Measurements from ENCODE around the gene LBHD2.
A peak's percentile ranks its signal among the peaks of the same experiment; 100 is the strongest.

LBHD2 gene

DNA sequence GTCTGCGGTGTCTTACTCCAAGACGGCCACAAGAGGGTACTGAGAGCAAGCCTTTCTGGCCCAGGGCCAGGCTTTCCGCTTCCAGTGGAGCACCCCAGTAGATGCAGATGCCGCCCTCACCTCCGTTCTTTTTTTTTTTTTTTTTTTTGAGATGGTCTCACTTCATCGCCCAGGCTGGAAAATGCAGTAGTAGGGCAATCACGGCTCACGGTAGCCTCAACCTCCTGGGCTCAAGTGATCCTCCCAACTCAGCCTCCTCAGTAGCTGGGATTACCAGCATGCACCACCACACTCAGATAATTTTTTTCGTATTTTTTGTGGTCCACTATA is 5.6 kb upstream of the LBHD2 start:
- ChIA-PET CTCF (interaction anchor here (0.6 to 1.4 kb wide), 9 partner anchors 9 to 463 kb away, joined by 3 to 7 read pairs (median 3); no protein-coding TSS in a partner anchor), POLR2A (ENCODE audit: low non-redundant PET) (no interaction called here)
- peak; percentile 72 for DNase-seq (ENCODE audit: low spot score)
- TF ChIP-seq, protein P1, sequence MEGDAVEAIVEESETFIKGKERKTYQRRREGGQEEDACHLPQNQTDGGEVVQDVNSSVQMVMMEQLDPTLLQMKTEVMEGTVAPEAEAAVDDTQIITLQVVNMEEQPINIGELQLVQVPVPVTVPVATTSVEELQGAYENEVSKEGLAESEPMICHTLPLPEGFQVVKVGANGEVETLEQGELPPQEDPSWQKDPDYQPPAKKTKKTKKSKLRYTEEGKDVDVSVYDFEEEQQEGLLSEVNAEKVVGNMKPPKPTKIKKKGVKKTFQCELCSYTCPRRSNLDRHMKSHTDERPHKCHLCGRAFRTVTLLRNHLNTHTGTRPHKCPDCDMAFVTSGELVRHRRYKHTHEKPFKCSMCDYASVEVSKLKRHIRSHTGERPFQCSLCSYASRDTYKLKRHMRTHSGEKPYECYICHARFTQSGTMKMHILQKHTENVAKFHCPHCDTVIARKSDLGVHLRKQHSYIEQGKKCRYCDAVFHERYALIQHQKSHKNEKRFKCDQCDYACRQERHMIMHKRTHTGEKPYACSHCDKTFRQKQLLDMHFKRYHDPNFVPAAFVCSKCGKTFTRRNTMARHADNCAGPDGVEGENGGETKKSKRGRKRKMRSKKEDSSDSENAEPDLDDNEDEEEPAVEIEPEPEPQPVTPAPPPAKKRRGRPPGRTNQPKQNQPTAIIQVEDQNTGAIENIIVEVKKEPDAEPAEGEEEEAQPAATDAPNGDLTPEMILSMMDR (conservative IDR thresholded peaks at IDR 0.05; ENCODE audit: low read depth): peak; percentile 77
- no peak overlapping the region for H3K27ac ChIP-seq

DNA sequence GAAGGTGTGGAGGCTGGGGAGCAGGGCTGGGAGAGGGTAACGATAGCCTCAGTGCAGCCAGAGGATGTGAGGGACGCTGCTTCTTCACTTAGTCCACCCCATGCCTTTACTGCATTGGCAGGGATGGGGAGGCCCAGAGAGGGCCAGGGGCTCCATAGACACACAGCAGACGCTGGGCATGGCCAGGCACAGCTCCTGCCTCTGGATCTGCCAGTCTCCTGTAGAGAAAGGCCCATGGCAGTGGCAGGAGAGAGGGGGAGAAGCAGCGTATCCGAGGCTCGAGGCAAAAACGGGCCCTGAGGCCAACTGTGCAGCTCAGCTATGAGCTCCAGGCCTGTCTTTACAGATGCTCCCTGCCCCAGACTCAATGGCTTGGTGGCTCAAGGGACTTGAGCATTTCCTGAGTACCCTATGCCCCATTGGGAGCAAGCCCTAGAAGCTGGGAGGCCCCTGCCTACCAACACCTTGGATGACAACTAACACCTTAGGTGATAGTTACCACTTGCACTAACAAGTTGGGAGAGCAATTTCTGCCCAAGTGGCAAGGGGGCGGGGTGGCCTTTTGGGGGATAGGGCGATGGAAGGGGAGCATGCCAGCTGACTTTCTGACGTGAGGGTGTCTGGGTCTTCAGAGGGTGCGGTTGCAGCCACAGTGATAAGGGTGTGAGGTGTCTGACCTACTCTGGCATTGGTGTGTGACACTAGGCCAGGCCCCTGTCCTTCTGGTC is 5.0 kb upstream of the LBHD2 start:
- TF ChIP-seq, protein P1 (conservative IDR thresholded peaks at IDR 0.05; ENCODE audit: low read depth): no peak
- DNase-seq (ENCODE audit: low spot score): no peak

DNA sequence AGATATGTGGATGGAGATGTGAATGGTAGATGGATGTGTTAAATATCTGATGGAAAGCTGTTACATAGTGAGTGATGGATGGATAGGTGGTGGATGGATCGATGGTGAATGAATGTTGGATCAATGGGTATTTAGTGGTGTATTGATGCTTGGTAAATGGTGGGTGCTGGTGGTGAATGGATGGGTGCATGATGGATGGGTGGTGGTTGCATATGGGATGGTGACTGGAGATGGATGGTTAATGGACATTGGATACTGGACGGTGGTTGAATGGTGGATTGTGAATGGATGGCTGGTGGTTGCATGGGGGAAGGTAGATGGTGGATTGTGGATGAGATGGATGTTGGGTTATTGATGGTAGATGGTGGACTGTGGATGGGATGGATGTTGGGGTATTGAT is 2.1 kb upstream of the LBHD2 start:
- TF ChIP-seq, protein P1 (conservative IDR thresholded peaks at IDR 0.05; ENCODE audit: low read depth): no peak
- ChIA-PET CTCF (no interaction called here), POLR2A (ENCODE audit: low non-redundant PET) (no interaction called here)
- no peak for DNase-seq (ENCODE audit: low spot score)
- H3K27ac ChIP-seq: no peak overlapping the region

More for the DNA sequence above, 5.0 kb upstream of the LBHD2 start:
- H3K27ac ChIP-seq: no peak overlapping the region
- ChIA-PET POLR2A (ENCODE audit: low non-redundant PET) (no interaction called here), CTCF (interaction anchor here (0.6 to 1.4 kb wide), 11 partner anchors 8 to 464 kb away, joined by 3 to 7 read pairs (median 3); no protein-coding TSS in a partner anchor)

DNA sequence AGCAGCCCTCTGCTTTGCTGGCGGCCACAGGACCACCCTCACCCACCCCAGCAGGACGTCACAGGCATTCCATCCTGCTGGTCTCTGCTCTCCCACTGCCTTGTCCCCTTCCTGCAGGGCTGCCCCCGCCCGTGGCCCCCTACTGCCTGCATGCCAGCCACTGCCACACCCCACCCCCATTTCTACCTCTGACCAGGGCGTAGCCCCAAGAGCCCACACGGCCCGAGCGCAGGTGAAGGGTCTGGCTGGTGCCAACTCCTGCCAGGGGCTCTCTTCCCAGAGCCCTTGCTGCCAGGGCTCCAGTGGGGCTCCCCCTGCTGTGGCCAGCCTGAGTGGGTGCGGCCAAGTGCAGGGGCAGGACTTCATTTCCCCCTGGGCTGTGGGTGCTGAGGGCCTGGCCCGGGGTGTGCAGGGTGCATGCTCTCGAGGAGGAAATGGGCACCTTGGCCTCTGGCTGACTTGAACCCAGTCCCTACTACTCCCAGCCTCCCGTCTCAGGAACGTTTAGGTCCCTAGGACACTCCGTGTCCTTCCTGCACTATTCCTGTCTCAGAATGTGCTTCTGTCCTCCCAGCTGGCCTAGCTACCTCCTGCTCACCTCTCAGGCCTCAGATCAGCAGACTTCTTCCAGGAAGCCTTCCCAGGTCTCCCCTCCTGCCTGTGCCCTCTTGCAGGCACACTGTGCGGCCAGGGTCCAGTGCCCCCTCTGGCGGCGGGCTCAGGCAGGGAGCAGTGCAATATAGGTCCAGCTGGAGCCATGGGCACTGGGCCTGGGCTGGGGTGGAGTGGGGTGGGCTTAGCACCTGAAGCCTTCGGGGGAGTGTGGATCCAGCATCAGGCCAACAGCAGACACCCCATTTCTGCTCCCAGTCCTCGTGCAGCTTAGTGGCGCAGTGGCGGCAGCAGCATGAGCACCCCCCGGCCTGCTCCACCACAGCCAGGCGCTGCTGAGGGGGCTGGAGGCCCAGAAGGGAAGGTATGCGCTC is 1.4 kb downstream of the LBHD2 start:
- POLR2A ChIA-PET (ENCODE audit: low non-redundant PET): no interaction called here
- H3K27ac ChIP-seq: no peak overlapping the region
- CTCF ChIA-PET: interaction anchor here (0.7 to 1.4 kb wide), 2 partner anchors 11 to 208 kb away, joined by 3 to 4 read pairs; no protein-coding TSS in a partner anchor
- TF ChIP-seq, protein P1 (conservative IDR thresholded peaks at IDR 0.05; ENCODE audit: low read depth): no peak
- no peak for DNase-seq (ENCODE audit: low spot score)

DNA sequence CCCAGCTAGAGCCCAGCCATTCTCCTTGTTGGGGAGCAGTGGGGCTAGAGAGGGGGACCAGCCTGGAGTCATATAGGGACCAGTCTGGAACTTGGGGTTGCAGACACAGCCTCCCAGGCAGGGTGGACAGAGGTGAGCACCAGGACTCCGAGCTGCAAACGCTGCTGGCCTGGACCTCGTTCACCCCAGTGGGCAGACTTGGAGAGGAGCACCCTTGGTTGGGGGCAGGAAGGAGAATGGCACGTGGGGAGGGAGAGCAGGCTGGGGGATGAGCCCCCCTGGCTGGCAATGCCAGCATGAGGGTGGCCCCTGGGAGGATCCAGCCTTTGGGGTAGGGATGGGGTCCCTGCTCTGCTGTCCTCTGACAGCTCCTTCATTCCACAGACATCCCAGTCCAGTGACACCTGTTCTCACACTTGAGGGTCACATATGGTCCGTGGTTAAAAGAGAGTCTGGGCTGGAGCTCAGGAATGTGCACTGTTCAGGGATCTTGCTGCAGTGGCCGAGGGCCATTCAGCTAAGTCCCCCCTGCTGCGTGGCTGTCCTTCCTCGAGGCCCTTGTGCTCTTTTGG is 2.8 kb downstream of the LBHD2 start:
- POLR2A ChIA-PET (ENCODE audit: low non-redundant PET): interaction anchor here (0.7 kb wide), 1 partner anchor 247 kb away, joined by 4 read pairs; the partner anchor contains the start of gene EIF5
- TF ChIP-seq, protein P1 (conservative IDR thresholded peaks at IDR 0.05; ENCODE audit: low read depth): no peak
- H3K27ac ChIP-seq: no peak overlapping the region
- CTCF ChIA-PET: interaction anchor here (0.7 to 1.6 kb wide), 4 partner anchors 8 to 17 kb away, joined by 3 to 4 read pairs (median 3); no protein-coding TSS in a partner anchor
- DNase-seq (ENCODE audit: low spot score): no peak

DNA sequence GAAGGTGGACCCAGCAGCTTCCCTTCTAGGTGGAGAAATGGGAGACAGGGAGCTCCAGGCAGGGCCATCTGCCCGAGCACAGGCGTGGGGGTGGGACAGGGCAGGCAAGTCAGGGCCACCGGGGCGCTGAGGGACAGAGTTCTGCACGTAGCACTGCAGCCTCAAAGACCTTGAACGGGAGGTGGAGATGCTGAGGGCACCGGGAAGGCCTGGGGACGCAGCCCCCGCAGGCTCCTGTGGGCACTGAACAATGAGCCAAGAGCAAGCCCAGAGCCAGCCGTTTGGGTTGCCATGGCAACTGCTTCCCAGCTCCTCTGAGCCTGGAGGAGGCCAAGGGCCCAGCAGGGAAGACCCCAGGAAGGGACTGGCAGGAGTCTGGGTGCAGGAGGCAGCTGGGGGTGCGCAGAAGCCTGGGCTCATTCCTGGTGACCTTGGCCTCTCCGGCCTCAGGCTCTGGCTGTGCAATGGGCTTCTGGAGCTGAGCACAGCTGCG is 3.4 kb downstream of the LBHD2 start:
- DNase-seq (ENCODE audit: low spot score): no peak
- ChIA-PET CTCF (interaction anchor here (0.7 to 1.6 kb wide), 3 partner anchors 9 to 16 kb away, joined by 3 to 4 read pairs (median 3); no protein-coding TSS in a partner anchor), POLR2A (ENCODE audit: low non-redundant PET) (interaction anchor here (0.7 kb wide), 1 partner anchor 247 kb away, joined by 4 read pairs; the partner anchor contains the start of gene EIF5)
- H3K27ac ChIP-seq: no peak overlapping the region
- TF ChIP-seq, protein P1 (conservative IDR thresholded peaks at IDR 0.05; ENCODE audit: low read depth): no peak

Data from RWPE1 (cell line).